ENCODE data around the gene DNAJC17. TPM values are rescaled to one million over a fixed set of nuclear protein-coding genes. Genes with fewer than 3 reads are reported as not detected.

The DNAJC17 gene
- total and polyA plus RNA-seq, 2 of the 13 experiments (the other 11 are each of a cell fraction or from before 2014, with no cell fraction given), result 22.2 to 26.5 TPM

- TF ChIP-seq, protein P1, sequence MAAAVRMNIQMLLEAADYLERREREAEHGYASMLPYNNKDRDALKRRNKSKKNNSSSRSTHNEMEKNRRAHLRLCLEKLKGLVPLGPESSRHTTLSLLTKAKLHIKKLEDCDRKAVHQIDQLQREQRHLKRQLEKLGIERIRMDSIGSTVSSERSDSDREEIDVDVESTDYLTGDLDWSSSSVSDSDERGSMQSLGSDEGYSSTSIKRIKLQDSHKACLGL (CRISPR knock-in tag; IDR thresholded peaks at IDR 0.05), result no peak
Measured at GRCh38 chr15:40773902-40774301, 33.4 kb downstream of the DNAJC17 start (continued).

GRCh38 chr15:40773496-40773895, 33.8 kb downstream of the DNAJC17 start:
- Histone ChIP-seq H4K20me1 (ENCODE audit: insufficient read depth, low read length) (no peaks in the 10 kb centered on the region), H3K36me3 (replicated peaks in 1 of 2; ENCODE audit: control insufficient read depth in 1 of 2, insufficient read depth in 2 of 2, low read length in 2 of 2) (peaks cover 28 to 51% of the 10 kb centered on the region in 2 experiments; a peak in 4 of 5 replicates), H3K27ac (ENCODE audit: extremely low read length, insufficient read depth, low read length) (no peak overlapping the region), H3K27me3 (ENCODE audit: control insufficient read depth in 1 of 2, insufficient read depth in 2 of 2, low read length in 2 of 2) (no peaks in the 10 kb centered on the region), H2AFZ (ENCODE audit: low read length) (no peak overlapping the region), H3K9ac (ENCODE audit: insufficient read depth, low read depth, low read length) (no peak overlapping the region), H3K79me2 (ENCODE audit: insufficient read depth, low read length) (no peaks in the 10 kb centered on the region), H3K4me3 (replicated peaks in 1 of 3; ENCODE audit: insufficient read depth in 1 of 3, low read depth in 2 of 3, low read length in 3 of 3) (no peak overlapping the region), H3K4me2 (ENCODE audit: low read depth, low read length) (no peak overlapping the region), H3K9me3 (ENCODE audit: low read length) (no peaks in the 10 kb centered on the region), H3K4me1 (ENCODE audit: insufficient read depth, low read length) (no peaks in the 10 kb centered on the region)
- in situ Hi-C loops (cut with HindIII; ENCODE audit: extremely low pct_ligation_motif_present, low pct_unique_long_range_greater_than_20kb) (no loop called here), intact Hi-C loops (cut with micrococcal nuclease; ENCODE audit: unreplicated experiment) (no loop called here)
- no peak for ATAC-seq
- no peak for TF ChIP-seq DR1 (CRISPR knock-in tag; IDR thresholded peaks at IDR 0.05)
- no peak for TF ChIP-seq ZNF672 (CRISPR knock-in tag; IDR thresholded peaks at IDR 0.05)
- TF ChIP-seq, protein P2, sequence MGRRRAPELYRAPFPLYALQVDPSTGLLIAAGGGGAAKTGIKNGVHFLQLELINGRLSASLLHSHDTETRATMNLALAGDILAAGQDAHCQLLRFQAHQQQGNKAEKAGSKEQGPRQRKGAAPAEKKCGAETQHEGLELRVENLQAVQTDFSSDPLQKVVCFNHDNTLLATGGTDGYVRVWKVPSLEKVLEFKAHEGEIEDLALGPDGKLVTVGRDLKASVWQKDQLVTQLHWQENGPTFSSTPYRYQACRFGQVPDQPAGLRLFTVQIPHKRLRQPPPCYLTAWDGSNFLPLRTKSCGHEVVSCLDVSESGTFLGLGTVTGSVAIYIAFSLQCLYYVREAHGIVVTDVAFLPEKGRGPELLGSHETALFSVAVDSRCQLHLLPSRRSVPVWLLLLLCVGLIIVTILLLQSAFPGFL (CRISPR knock-in tag; IDR thresholded peaks at IDR 0.05), result no peak
- TF ChIP-seq, protein P3, sequence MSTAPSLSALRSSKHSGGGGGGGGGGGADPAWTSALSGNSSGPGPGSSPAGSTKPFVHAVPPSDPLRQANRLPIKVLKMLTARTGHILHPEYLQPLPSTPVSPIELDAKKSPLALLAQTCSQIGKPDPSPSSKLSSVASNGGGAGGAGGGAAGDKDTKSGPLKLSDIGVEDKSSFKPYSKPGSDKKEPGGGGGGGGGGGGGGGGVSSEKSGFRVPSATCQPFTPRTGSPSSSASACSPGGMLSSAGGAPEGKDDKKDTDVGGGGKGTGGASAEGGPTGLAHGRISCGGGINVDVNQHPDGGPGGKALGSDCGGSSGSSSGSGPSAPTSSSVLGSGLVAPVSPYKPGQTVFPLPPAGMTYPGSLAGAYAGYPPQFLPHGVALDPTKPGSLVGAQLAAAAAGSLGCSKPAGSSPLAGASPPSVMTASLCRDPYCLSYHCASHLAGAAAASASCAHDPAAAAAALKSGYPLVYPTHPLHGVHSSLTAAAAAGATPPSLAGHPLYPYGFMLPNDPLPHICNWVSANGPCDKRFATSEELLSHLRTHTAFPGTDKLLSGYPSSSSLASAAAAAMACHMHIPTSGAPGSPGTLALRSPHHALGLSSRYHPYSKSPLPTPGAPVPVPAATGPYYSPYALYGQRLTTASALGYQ (CRISPR knock-in tag; IDR thresholded peaks at IDR 0.05), result no peak
- no peak for TF ChIP-seq U2AF2 (IDR thresholded peaks at IDR 0.05; ENCODE audit: low read depth, low read length)
- no peak for TF ChIP-seq MZF1 (CRISPR knock-in tag; IDR thresholded peaks at IDR 0.05; ENCODE audit: borderline replicate concordance)
- TF ChIP-seq ATF3 (CRISPR knock-in tag; IDR thresholded peaks at IDR 0.05), result no peak
- no peak for TF ChIP-seq GLI4 (CRISPR knock-in tag; IDR thresholded peaks at IDR 0.05; ENCODE audit: borderline replicate concordance)
- no peak for TF ChIP-seq SNAPC2 (CRISPR knock-in tag; IDR thresholded peaks at IDR 0.05)
- no peak for TF ChIP-seq ZNF558 (CRISPR knock-in tag; IDR thresholded peaks at IDR 0.05; ENCODE audit: borderline replicate concordance)
- no peak for TF ChIP-seq BATF2 (CRISPR knock-in tag; IDR thresholded peaks at IDR 0.05)
- TF ChIP-seq, protein P4, sequence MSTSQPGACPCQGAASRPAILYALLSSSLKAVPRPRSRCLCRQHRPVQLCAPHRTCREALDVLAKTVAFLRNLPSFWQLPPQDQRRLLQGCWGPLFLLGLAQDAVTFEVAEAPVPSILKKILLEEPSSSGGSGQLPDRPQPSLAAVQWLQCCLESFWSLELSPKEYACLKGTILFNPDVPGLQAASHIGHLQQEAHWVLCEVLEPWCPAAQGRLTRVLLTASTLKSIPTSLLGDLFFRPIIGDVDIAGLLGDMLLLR (CRISPR knock-in tag; IDR thresholded peaks at IDR 0.05), result no peak
- no peak for TF ChIP-seq ZNF614 (CRISPR knock-in tag; IDR thresholded peaks at IDR 0.05; ENCODE audit: borderline replicate concordance)
- TF ChIP-seq ELF4 (CRISPR knock-in tag; IDR thresholded peaks at IDR 0.05; ENCODE audit: borderline replicate concordance), result no peak
- no peak for TF ChIP-seq BRD4 (CRISPR knock-in tag; IDR thresholded peaks at IDR 0.05)
- TF ChIP-seq FOXA3 (CRISPR knock-in tag; IDR thresholded peaks at IDR 0.05), result no peak
- no peak for TF ChIP-seq ZNF263 (CRISPR knock-in tag; IDR thresholded peaks at IDR 0.05)
- no peak for TF ChIP-seq ZNF670 (CRISPR knock-in tag; IDR thresholded peaks at IDR 0.05; ENCODE audit: borderline replicate concordance)
- no peak for DNase-seq (ENCODE audit: low spot score)
- CTCF ChIA-PET (ENCODE audit: low intra/inter-chr PET ratio, low total read pairs), result no interaction called here
- BruUV-seq (replicated peaks), result no TSS peak
- 89% methylated on average over 2 of the region's 8 CpGs for WGBS (ENCODE audit: low lambda C conversion rate)
- POLR2A ChIA-PET, result no interaction called here
- no peak for FAIRE-seq

Measured in HepG2 (cell line).